Mesothelial cell of epicardium (in vitro differentiated cells): ENCODE measurements around the gene ACOT9. TPM values are rescaled to one million over a fixed set of nuclear protein-coding genes. Genes with fewer than 3 reads are reported as not detected.

Experiments
- DNase-seq, 2 experiments: peaks; one replicate each; pipeline ENCODE4 v3.0.0; 2021; ENCODE audit warnings: low spot score in 2 of 2; ENCODE audit not compliant: unreplicated experiment in 2 of 2
- H3K27ac Mint-ChIP-seq: 2 replicates; pipeline ENCODE4 v1.8.0; 2021; ENCODE audit warnings: mixed read lengths
- H3K27me3 Mint-ChIP-seq: 2 replicates; pipeline ENCODE4 v1.8.0; 2021; ENCODE audit warnings: low read depth, mixed read lengths
- H3K36me3 Mint-ChIP-seq: 2 replicates; pipeline ENCODE4 v1.8.0; 2021; ENCODE audit warnings: mixed read lengths
- H3K4me1 Mint-ChIP-seq: 2 replicates; pipeline ENCODE4 v1.8.0; 2021; ENCODE audit warnings: mixed read lengths
- H3K4me3 Mint-ChIP-seq: 2 replicates; pipeline ENCODE4 v1.8.0; 2021; ENCODE audit warnings: mild to moderate bottlenecking, moderate library complexity, mixed read lengths
- H3K9me3 Mint-ChIP-seq: 2 replicates; pipeline ENCODE4 v1.8.0; 2021; ENCODE audit warnings: mixed read lengths
- total RNA-seq: library from RNA; stranded (reverse); gene quantifications from 3 replicates; pipeline ENCODE4 v1.2.1, GENCODE V29; 2021
- TF ChIP-seq, protein P1 (sequence below): fragments of 200-600 bp; sonication (generic); IDR thresholded peaks from one replicate; pipeline ENCODE4 v1.5.0; 2021; ENCODE audit warnings: antibody characterized with exemption; ENCODE audit not compliant: unreplicated experiment

Gene ACOT9
- total RNA-seq, 1 donor from 2014 or later: 32.7 TPM

DNA sequence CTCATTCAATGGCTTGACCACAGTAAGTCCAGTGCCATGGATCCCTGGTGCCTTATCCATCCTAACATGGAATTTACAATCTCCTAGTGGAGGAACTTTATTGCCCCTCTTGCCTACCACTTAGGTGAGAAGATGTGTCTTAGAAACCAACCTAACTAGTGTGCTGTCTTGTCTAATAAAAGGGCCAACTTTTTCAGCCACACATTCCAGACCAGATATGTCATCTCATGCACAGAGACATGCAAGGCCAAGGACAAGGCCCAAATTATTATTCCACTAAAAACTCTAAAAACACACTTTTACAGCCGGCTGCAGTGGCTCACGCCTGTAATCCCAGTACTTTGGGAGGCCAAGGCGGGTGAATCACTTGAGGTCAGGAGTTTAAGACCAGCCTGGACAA, 86.4 kb downstream of the ACOT9 start:
- DNase-seq: no peak
- TF ChIP-seq, protein P1, sequence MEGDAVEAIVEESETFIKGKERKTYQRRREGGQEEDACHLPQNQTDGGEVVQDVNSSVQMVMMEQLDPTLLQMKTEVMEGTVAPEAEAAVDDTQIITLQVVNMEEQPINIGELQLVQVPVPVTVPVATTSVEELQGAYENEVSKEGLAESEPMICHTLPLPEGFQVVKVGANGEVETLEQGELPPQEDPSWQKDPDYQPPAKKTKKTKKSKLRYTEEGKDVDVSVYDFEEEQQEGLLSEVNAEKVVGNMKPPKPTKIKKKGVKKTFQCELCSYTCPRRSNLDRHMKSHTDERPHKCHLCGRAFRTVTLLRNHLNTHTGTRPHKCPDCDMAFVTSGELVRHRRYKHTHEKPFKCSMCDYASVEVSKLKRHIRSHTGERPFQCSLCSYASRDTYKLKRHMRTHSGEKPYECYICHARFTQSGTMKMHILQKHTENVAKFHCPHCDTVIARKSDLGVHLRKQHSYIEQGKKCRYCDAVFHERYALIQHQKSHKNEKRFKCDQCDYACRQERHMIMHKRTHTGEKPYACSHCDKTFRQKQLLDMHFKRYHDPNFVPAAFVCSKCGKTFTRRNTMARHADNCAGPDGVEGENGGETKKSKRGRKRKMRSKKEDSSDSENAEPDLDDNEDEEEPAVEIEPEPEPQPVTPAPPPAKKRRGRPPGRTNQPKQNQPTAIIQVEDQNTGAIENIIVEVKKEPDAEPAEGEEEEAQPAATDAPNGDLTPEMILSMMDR: no peak
- Mint-ChIP-seq H3K27me3 (no peaks in the 10 kb centered on the region), H3K9me3 (peaks cover 8% of the 10 kb centered on the region), H3K4me3 (no peak overlapping the region), H3K36me3 (no peaks in the 10 kb centered on the region), H3K27ac (peak overlapping the region; percentile 81), H3K4me1 (peaks cover 40% of the 10 kb centered on the region)

DNA sequence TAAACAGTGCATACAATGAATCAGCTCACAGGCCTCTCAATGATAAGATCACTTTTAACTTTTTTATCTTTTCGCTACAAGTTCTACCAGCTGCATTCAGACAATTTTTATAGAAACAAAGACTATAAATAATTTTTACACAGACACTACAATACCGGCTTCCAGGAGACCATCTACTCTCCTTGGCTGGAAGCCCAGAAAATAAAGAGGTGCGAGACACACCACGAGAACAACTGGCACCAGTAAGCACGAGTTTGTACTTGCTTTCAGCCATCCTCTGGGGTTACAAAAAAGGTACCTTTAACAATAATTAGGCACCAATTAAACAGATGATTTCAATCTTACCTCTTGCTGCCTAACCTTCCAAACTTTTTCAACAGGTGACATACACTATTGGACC, 87.0 kb downstream of the ACOT9 start:
- DNase-seq: no peak
- no peak overlapping the region for H3K4me3 Mint-ChIP-seq
- no peaks in the 10 kb centered on the region for H3K36me3 Mint-ChIP-seq
- TF ChIP-seq, protein P1: no peak
- H3K4me1 Mint-ChIP-seq: peaks cover 40% of the 10 kb centered on the region
- peak overlapping the region; percentile 81 for H3K27ac Mint-ChIP-seq
- no peaks in the 10 kb centered on the region for H3K27me3 Mint-ChIP-seq
- peaks cover 4% of the 10 kb centered on the region for H3K9me3 Mint-ChIP-seq

Other genes starting within 250 kb of the ACOT9 start
- gene PRDX4, start 75.8 kb downstream of the ACOT9 start, total RNA-seq: 165 to 173 TPM (median 170 TPM) in 3 replicates
- 225 to 236 TPM (median 233 TPM) in 3 replicates for gene SAT1, start 39.9 kb upstream of the ACOT9 start, total RNA-seq
- gene APOO, start 164.7 kb upstream of the ACOT9 start, total RNA-seq: 45.2 to 55.7 TPM (median 50.5 TPM) in 3 replicates
- 0.13 TPM in 1 of 3 replicates, not detected in the others for gene CXorf58, start 164.7 kb upstream of the ACOT9 start, total RNA-seq